PC-3 (cell line): Measurements from ENCODE around the gene MPPED2. TPM values are rescaled to one million over a fixed set of nuclear protein-coding genes. Genes with fewer than 3 reads are reported as not detected.

ENCODE experiments used
- ATAC-seq: fragments of 200-7000 bp; cut with Tn5 transposase; 2 replicates; pipeline ENCODE4 v1.9.1; 2020; ENCODE audit warnings: mild to moderate bottlenecking, moderate library complexity
- BruUV-seq: library from RNA; stranded (reverse); fragments of 400-500 nt; replicated peaks from 2 replicates; lab custom pipeline; 2021; lab: Mats Ljungman, UMichigan
- CTCF ChIA-PET: fragments of 300-600 bp; sonication (Branson Sonifier 250); formaldehyde crosslinking; loops from one replicate; lab custom pipeline; 2022; ENCODE audit warnings: antibody characterized with exemption; lab: Charles Lee
- POLR2A ChIA-PET: fragments of 300-600 bp; sonication (Branson Sonifier 250); formaldehyde crosslinking; loops from one replicate; lab custom pipeline; 2022; ENCODE audit warnings: antibody characterized with exemption; ENCODE audit not compliant: unreplicated experiment; lab: Charles Lee
- DNase-seq: peaks from one replicate; pipeline ENCODE4 v3.0.0-alpha.2; 2015
- H2AFZ ChIP-seq: fragments of 300-600 bp; sonication (generic); 2 replicates; pipeline ENCODE4 v1.6.0; 2016; ENCODE audit warnings: antibody characterized with exemption, low read length
- H3F3A ChIP-seq: fragments of 300-600 bp; sonication (generic); one replicate; pipeline ENCODE4 v1.6.0; 2017; ENCODE audit warnings: antibody characterized with exemption, low read length, control low read depth, mild to moderate bottlenecking; ENCODE audit not compliant: unreplicated experiment
- H3K27ac ChIP-seq: fragments of 300-600 bp; sonication (generic); 2 replicates; pipeline ENCODE4 v1.5.1; 2016; ENCODE audit warnings: mild to moderate bottlenecking, low read length
- H3K27me3 ChIP-seq: fragments of 300-600 bp; sonication (generic); 2 replicates; pipeline ENCODE4 v1.6.1; 2016; ENCODE audit warnings: low read length, mixed read lengths
- H3K36me3 ChIP-seq: fragments of 300-600 bp; sonication (generic); 2 replicates; pipeline ENCODE4 v1.6.1; 2016; ENCODE audit warnings: low read depth, mixed run types, low read length, mixed read lengths
- H3K4me1 ChIP-seq: fragments of 300-600 bp; sonication (generic); 2 replicates; pipeline ENCODE4 v1.5.1; 2016; ENCODE audit warnings: low read length; ENCODE audit not compliant: insufficient read depth
- H3K4me2 ChIP-seq: fragments of 300-600 bp; sonication (generic); 2 replicates; pipeline ENCODE4 v1.6.0; 2016; ENCODE audit warnings: low read length
- H3K4me3 ChIP-seq: fragments of 300-600 bp; sonication (generic); 2 replicates; pipeline ENCODE4 v1.5.1; 2016; ENCODE audit warnings: mild to moderate bottlenecking, low read length, mixed read lengths
- H3K79me2 ChIP-seq: fragments of 300-600 bp; sonication (generic); 2 replicates; pipeline ENCODE4 v1.6.1; 2017; ENCODE audit warnings: low read length, mixed read lengths
- H3K9ac ChIP-seq: fragments of 300-600 bp; sonication (generic); 2 replicates; pipeline ENCODE4 v1.6.0; 2016; ENCODE audit warnings: mild to moderate bottlenecking, low read length
- H3K9me2 ChIP-seq: fragments of 300-600 bp; sonication (generic); replicated peaks from 2 replicates; pipeline ENCODE4 v1.6.1; 2016; ENCODE audit warnings: mixed run types, low read length, mixed read lengths
- H3K9me3 ChIP-seq: fragments of 300-600 bp; sonication (generic); 2 replicates; pipeline ENCODE4 v1.6.1; 2016; ENCODE audit warnings: low read length, mixed read lengths
- H4K20me1 ChIP-seq: fragments of 300-600 bp; sonication (generic); 2 replicates; pipeline ENCODE4 v1.6.1; 2016; ENCODE audit warnings: low read length, mixed read lengths
- EZH2 ChIP-seq: fragments of 300-600 bp; sonication (generic); IDR thresholded peaks from one replicate; pipeline ENCODE4 v1.6.1; 2017; ENCODE audit warnings: antibody characterized with exemption, mild to moderate bottlenecking, low read length; ENCODE audit not compliant: unreplicated experiment
- EZH2phosphoT487 ChIP-seq: fragments of 300-600 bp; sonication (generic); IDR thresholded peaks from 2 replicates; pipeline ENCODE4 v1.6.1; 2018; ENCODE audit warnings: mild to moderate bottlenecking, antibody characterized with exemption, low read length, borderline replicate concordance
- intact Hi-C: fragments of 100-400 bp; cut with micrococcal nuclease; formaldehyde crosslinking; loops from 2 replicates; pipeline ENCODE4 v1.9.0; 2023
- total RNA-seq: library from RNA; depleted of rRNA; stranded (reverse); fragments of >200 nt; gene quantifications from 2 replicates; pipeline ENCODE4 v1.2.3, GENCODE V29; 2014
- TF ChIP-seq, protein P1 (sequence below): fragments of 300-600 bp; sonication (generic); conservative IDR thresholded peaks from 2 replicates; pipeline ENCODE4 v1.5.1; 2017; ENCODE audit warnings: antibody characterized with exemption, low read depth, mild to moderate bottlenecking, low read length

MPPED2 gene
- total RNA-seq, 1 experiment from 2014 or later, result not detected

- ChIA-PET POLR2A (no interaction called here), CTCF (no interaction called here)
- BruUV-seq, result no TSS peak
- no peak overlapping the region for H3K4me3 ChIP-seq
- intact Hi-C loops, result no loop called here
- no peaks in the 10 kb centered on the region for H3K9me3 ChIP-seq
- TF ChIP-seq, protein P1, sequence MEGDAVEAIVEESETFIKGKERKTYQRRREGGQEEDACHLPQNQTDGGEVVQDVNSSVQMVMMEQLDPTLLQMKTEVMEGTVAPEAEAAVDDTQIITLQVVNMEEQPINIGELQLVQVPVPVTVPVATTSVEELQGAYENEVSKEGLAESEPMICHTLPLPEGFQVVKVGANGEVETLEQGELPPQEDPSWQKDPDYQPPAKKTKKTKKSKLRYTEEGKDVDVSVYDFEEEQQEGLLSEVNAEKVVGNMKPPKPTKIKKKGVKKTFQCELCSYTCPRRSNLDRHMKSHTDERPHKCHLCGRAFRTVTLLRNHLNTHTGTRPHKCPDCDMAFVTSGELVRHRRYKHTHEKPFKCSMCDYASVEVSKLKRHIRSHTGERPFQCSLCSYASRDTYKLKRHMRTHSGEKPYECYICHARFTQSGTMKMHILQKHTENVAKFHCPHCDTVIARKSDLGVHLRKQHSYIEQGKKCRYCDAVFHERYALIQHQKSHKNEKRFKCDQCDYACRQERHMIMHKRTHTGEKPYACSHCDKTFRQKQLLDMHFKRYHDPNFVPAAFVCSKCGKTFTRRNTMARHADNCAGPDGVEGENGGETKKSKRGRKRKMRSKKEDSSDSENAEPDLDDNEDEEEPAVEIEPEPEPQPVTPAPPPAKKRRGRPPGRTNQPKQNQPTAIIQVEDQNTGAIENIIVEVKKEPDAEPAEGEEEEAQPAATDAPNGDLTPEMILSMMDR, result no peak
- TF ChIP-seq EZH2 (no peak), EZH2phosphoT487 (no peak)
- no peaks in the 10 kb centered on the region for H3K4me1 ChIP-seq
- no peaks in the 10 kb centered on the region for H3F3A ChIP-seq
- no peak overlapping the region for H2AFZ ChIP-seq
- H3K27ac ChIP-seq, result no peak overlapping the region
- no peak for DNase-seq
- no peaks in the 10 kb centered on the region for H3K79me2 ChIP-seq
- H4K20me1 ChIP-seq, result no peaks in the 10 kb centered on the region
- H3K36me3 ChIP-seq, result no peaks in the 10 kb centered on the region
- H3K27me3 ChIP-seq, result peaks cover 29% of the 10 kb centered on the region
- H3K9ac ChIP-seq, result no peak overlapping the region
- ATAC-seq, result no peak
- no peaks in the 10 kb centered on the region for H3K9me2 ChIP-seq
- no peak overlapping the region for H3K4me2 ChIP-seq
These were observed 154.9 kb downstream of the MPPED2 start for GRCh38 chr11:30431127-30431814.

DNA sequence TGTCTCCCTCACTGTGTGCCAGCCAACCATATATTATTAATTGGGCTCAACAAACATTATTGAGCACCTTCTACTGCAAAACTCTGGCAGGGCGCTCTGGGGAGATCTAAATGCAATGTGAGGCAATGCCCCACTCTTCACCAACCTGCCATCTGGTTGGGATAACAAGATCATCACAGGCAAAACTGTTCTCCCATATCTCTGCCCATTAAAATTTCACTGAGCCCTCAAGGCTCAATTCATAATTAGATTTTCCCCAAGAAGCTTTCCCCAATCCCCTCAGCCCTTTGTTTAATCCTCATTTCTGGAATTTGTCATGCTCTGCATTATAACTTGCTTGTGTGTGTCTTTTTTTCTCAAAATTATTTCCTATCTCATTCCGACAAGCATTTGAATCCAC, 156.6 kb downstream of the MPPED2 start:
- intact Hi-C loops, result no loop called here
- Histone ChIP-seq H3K4me3 (no peak overlapping the region), H3K36me3 (no peaks in the 10 kb centered on the region), H4K20me1 (no peaks in the 10 kb centered on the region), H3K4me1 (no peaks in the 10 kb centered on the region), H2AFZ (no peak overlapping the region), H3F3A (no peaks in the 10 kb centered on the region), H3K27me3 (peaks cover 47% of the 10 kb centered on the region), H3K9me3 (no peaks in the 10 kb centered on the region), H3K9ac (no peak overlapping the region), H3K27ac (no peak overlapping the region), H3K4me2 (no peak overlapping the region), H3K9me2 (no peaks in the 10 kb centered on the region), H3K79me2 (no peaks in the 10 kb centered on the region)
- no TSS peak for BruUV-seq
- POLR2A ChIA-PET, result no interaction called here
- ATAC-seq (no peak), DNase-seq (no peak)
- CTCF ChIA-PET, result no interaction called here
- no peak for TF ChIP-seq EZH2
- TF ChIP-seq EZH2phosphoT487, result no peak
- TF ChIP-seq, protein P1, result no peak

GRCh38 chr11:30426781-30427180, 159.4 kb downstream of the MPPED2 start:
- H3K79me2 ChIP-seq, result no peaks in the 10 kb centered on the region
- H3K4me1 ChIP-seq, result no peaks in the 10 kb centered on the region
- no peaks in the 10 kb centered on the region for H3K9me3 ChIP-seq
- H2AFZ ChIP-seq, result no peak overlapping the region
- BruUV-seq, result no TSS peak
- intact Hi-C loops, result no loop called here
- H3K27me3 ChIP-seq, result peaks cover 37% of the 10 kb centered on the region
- TF ChIP-seq, protein P1, result no peak
- TF ChIP-seq EZH2phosphoT487 (no peak), EZH2 (no peak)
- H3K27ac ChIP-seq, result no peak overlapping the region
- no peaks in the 10 kb centered on the region for H3K36me3 ChIP-seq
- H3K4me3 ChIP-seq, result no peak overlapping the region
- H3F3A ChIP-seq, result no peaks in the 10 kb centered on the region
- ATAC-seq, result no peak
- DNase-seq, result no peak
- no peaks in the 10 kb centered on the region for H4K20me1 ChIP-seq
- ChIA-PET POLR2A (no interaction called here), CTCF (no interaction called here)
- no peak overlapping the region for H3K4me2 ChIP-seq
- H3K9ac ChIP-seq, result no peak overlapping the region
- no peaks in the 10 kb centered on the region for H3K9me2 ChIP-seq
